Lower leg skin (tissue), 4 donors: Measurements from ENCODE around the gene EYS. TPM values are rescaled to one million over a fixed set of nuclear protein-coding genes. Genes with fewer than 3 reads are reported as not detected.
"Not testable (repeated sequence)": the region's sequence is repeated elsewhere in the genome, so short reads cannot be mapped to it uniquely, and the experiment has no call there.

Experiments
- DNase-seq, 2 donors: peaks; one replicate each; pipeline ENCODE4 v3.0.0-alpha.2; 2019; ENCODE audit warnings: low spot score in 2 of 2
- H3K4me3 ChIP-seq: fragments of 200-600 bp; sonication (generic); 2 replicates; pipeline ENCODE4 v1.5.1; 2017; ENCODE audit warnings: mild to moderate bottlenecking, low read depth; ENCODE audit not compliant: poor library complexity, severe bottlenecking
- POLR2A ChIP-seq, 2 donors: fragments of 450-650 bp; IDR thresholded peaks; one replicate each; pipeline ENCODE4 v1.6.1; 2016 to 2017; ENCODE audit warnings: antibody characterized with exemption in 2 of 2, mild to moderate bottlenecking in 1 of 2, moderate library complexity in 1 of 2
- WGBS, 2 donors: methylation state at CpG; one replicate each; pipeline ENCODE4 v1.1.5; 2018; 5-methylcytosine and 5-hydroxymethylcytosine counted together
- intact Hi-C: fragments of 100-400 bp; cut with DNase I; formaldehyde crosslinking; loops from one replicate; pipeline ENCODE4 v1.15.0; 2023; ENCODE audit warnings: low total_unique reads
- total RNA-seq, 4 donors: library from RNA; depleted of rRNA; stranded (reverse); fragments of >200 nt; gene quantifications; one replicate each; pipeline ENCODE4 v1.1.0, GENCODE V29; 2016
- TF ChIP-seq, protein P1 (sequence below), 3 donors: fragments of 450-650 bp; IDR thresholded peaks; one replicate each; pipeline ENCODE4 v1.5.1; 2016; ENCODE audit warnings: antibody characterized with exemption in 3 of 3, mild to moderate bottlenecking in 3 of 3, moderate library complexity in 2 of 3

Gene EYS
- total RNA-seq, 4 donors from 2014 or later: 0.04 TPM; not detected in 3

DNA sequence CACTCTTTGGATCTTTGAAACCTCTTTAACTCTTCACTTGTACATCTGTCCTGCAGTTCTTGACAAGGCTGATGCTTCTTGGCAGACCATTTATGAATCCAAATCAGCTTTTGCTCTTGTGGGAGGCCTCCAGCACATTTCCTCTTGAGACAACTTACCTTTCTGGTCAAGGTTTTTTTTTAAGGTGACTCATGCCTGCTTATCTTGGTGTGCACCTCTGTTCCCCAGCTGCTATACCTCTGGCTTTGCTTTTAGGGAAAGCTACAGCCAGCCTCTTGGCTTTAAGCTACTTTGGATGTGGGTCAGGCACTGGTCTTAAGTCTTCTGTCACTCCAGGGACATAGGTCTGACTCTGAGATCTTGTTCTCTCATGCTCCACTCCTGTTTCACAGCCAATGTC lies 1965.0 kb downstream of the EYS start:
- no peak for DNase-seq
- no peak overlapping the region for H3K4me3 ChIP-seq
- no peak for TF ChIP-seq POLR2A (IDR thresholded peaks at IDR 0.05)
- TF ChIP-seq, protein P1, sequence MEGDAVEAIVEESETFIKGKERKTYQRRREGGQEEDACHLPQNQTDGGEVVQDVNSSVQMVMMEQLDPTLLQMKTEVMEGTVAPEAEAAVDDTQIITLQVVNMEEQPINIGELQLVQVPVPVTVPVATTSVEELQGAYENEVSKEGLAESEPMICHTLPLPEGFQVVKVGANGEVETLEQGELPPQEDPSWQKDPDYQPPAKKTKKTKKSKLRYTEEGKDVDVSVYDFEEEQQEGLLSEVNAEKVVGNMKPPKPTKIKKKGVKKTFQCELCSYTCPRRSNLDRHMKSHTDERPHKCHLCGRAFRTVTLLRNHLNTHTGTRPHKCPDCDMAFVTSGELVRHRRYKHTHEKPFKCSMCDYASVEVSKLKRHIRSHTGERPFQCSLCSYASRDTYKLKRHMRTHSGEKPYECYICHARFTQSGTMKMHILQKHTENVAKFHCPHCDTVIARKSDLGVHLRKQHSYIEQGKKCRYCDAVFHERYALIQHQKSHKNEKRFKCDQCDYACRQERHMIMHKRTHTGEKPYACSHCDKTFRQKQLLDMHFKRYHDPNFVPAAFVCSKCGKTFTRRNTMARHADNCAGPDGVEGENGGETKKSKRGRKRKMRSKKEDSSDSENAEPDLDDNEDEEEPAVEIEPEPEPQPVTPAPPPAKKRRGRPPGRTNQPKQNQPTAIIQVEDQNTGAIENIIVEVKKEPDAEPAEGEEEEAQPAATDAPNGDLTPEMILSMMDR (IDR thresholded peaks at IDR 0.05): no peak
- intact Hi-C loops: no loop called here

DNA sequence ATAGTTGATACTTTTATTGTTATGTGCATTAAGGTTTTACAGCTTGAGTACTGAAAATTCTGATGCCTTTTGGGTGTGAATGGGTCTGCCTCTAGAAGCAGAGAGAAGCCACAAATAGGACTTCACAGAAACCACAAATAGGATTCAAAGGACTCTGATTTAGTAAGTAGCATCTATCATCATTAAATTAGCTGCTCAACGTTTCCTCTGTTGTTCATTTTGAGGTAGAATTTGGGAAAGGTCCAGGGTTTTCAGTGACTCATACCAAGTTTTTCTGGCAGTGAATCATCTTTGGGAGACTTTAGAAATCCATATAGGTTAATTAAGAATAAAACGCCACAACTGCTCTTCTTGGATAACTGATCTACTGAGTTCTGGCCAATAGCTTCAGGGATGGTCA lies 1966.3 kb downstream of the EYS start:
- DNase-seq: no peak
- TF ChIP-seq, protein P1 (IDR thresholded peaks at IDR 0.05): no peak
- TF ChIP-seq POLR2A (IDR thresholded peaks at IDR 0.05): no peak
- no peak overlapping the region for H3K4me3 ChIP-seq
- intact Hi-C loops: no loop called here
- WGBS, 2 donors: 17 to 18% methylated on average over 2 of the region's 2 CpGs

DNA sequence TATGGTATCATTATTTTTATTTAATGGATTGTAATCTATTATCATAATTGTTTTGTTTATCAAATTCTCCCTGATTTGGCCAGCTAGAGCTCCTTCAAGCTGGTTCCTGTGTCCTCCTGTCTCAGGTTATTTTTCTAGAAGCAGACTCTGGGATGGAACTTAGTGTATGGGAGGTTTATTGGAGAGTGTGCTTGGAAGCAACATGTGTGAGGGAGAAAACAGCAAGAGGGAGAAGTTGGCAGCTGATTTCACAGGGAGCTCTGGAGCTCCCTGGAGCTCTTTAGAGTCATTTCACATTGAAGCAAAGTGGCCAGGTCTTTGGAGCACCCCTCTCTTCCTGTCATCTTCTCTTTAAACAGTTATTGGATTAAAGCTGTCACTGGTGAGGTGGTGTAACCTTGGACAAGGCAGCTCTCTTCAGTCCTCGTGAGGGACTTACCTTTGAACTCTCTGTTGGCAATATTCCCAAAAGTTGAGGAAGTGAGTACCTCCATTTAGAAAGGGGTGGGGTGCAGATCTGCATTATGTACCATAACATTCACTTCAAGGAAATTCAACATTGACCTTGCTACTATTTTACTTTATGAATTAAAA lies 1967.8 kb downstream of the EYS start:
- 18 to 48% methylated on average over 1 of the region's 1 CpG for WGBS, 2 donors
- no peak for DNase-seq

DNA sequence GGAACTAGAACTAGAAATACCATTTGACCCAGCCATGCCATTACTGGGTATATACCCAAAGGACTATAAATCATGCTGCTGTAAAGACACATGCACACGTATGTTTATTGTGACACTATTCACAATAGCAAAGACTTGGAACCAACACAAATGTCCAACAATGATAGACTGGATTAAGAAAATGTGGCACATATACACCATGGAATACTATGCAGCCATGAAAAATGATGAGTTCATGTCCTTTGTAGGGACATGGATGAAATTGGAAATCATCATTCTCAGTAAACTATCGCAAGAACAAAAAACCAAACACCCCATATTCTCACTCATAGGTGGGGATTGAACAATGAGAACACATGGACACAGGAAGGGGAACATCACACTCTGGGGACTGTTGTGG lies 1968.8 kb downstream of the EYS start:
- DNase-seq, intact Hi-C loops, H3K4me3 ChIP-seq: not testable (repeated sequence)
- WGBS, 2 donors: 93 to 100% methylated on average over 2 of the region's 2 CpGs

More for the DNA sequence above, 1967.8 kb downstream of the EYS start:
- intact Hi-C loops: no loop called here
- no peak overlapping the region for H3K4me3 ChIP-seq
- TF ChIP-seq, protein P1 (IDR thresholded peaks at IDR 0.05): no peak

DNA sequence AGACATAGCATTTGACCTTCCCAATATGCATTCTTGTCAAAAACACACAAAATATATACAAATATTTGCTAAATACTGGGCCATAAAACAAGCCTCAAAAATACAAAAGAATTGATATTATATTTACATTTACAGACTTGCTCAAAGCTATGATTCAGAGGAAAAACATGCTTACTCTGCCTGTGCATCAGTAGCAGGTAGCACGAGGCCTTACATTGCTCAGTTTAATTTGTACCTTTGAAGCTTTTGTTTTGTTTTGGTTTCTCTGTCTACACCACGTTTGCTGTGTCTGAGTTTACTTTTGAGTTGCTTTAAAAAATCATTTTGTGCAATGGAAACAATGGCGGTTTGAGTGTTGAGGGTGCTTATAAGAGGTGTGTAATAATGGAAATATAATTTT lies 1972.1 kb downstream of the EYS start:
- TF ChIP-seq, protein P1 (IDR thresholded peaks at IDR 0.05): no peak
- no peak for TF ChIP-seq POLR2A (IDR thresholded peaks at IDR 0.05)
- WGBS, 2 donors: 74 to 77% methylated on average over 3 of the region's 3 CpGs
- no peak for DNase-seq
- no peak overlapping the region for H3K4me3 ChIP-seq
- intact Hi-C loops: no loop called here

DNA sequence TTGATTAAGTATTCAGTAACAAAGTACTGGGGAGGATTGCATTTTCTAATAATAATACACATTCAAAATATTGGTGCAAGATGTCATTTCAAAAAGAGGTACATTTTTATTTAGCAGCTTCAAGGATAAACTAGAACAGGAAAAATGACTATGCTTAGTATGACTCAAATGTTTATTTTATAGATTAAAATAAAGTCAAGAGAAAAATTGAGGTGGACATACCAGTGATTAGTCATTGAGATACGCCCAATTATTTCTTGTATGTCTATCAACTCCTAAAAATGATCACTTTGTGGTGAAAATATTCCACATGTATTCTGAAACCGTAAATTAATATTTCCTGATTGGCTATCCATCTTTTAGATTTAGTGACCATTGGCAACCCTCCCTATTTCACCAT lies 1974.7 kb downstream of the EYS start:
- DNase-seq: no peak
- 92 to 95% methylated on average over 2 of the region's 2 CpGs for WGBS, 2 donors
- H3K4me3 ChIP-seq: no peak overlapping the region
- TF ChIP-seq, protein P1 (IDR thresholded peaks at IDR 0.05): no peak
- no peak for TF ChIP-seq POLR2A (IDR thresholded peaks at IDR 0.05)
- intact Hi-C loops: no loop called here
